Activated T-helper 2 cell treated with anti-CD3 and anti-CD28 coated beads, Interferon-gamma antibody, Interleukin-2, Interleukin-4, amounts not matched to agents 10 μg/mL and 5 μg/mL and 100 μg/mL, durations not matched to agents 14 hours and 24 hours and 36 hours (primary cell): ENCODE data around the gene WDR43. TPM values are rescaled to one million over a fixed set of nuclear protein-coding genes. Genes with fewer than 3 reads are reported as not detected.

Experiments
- DNase-seq: peaks from one replicate; pipeline ENCODE4 v3.0.0; 2021; ENCODE audit warnings: low spot score
- H3K27ac Mint-ChIP-seq: one replicate; pipeline ENCODE4 v1.8.0; 2021; ENCODE audit warnings: mixed read lengths
- H3K27me3 Mint-ChIP-seq: one replicate; pipeline ENCODE4 v1.8.0; 2021; ENCODE audit warnings: low read depth, mixed read lengths
- H3K36me3 Mint-ChIP-seq: one replicate; pipeline ENCODE4 v1.8.0; 2021; ENCODE audit warnings: low read depth, mixed read lengths
- H3K4me1 Mint-ChIP-seq: one replicate; pipeline ENCODE4 v1.8.0; 2021; ENCODE audit warnings: low read depth, mixed read lengths
- H3K4me3 Mint-ChIP-seq: one replicate; pipeline ENCODE4 v1.8.0; 2021; ENCODE audit warnings: low read depth, mild to moderate bottlenecking, moderate library complexity, mixed read lengths
- H3K9me3 Mint-ChIP-seq: one replicate; pipeline ENCODE4 v1.8.0; 2021; ENCODE audit warnings: mixed read lengths
- intact Hi-C: fragments of 100-400 bp; cut with micrococcal nuclease; formaldehyde crosslinking; loops from one replicate; pipeline ENCODE4 v1.15.1; 2023
- total RNA-seq: library from RNA; stranded (reverse); gene quantifications from 2 replicates; pipeline ENCODE4 v1.2.3, GENCODE V29; 2022

WDR43 gene
- 117 and 128 TPM in 2 replicates for total RNA-seq

DNA sequence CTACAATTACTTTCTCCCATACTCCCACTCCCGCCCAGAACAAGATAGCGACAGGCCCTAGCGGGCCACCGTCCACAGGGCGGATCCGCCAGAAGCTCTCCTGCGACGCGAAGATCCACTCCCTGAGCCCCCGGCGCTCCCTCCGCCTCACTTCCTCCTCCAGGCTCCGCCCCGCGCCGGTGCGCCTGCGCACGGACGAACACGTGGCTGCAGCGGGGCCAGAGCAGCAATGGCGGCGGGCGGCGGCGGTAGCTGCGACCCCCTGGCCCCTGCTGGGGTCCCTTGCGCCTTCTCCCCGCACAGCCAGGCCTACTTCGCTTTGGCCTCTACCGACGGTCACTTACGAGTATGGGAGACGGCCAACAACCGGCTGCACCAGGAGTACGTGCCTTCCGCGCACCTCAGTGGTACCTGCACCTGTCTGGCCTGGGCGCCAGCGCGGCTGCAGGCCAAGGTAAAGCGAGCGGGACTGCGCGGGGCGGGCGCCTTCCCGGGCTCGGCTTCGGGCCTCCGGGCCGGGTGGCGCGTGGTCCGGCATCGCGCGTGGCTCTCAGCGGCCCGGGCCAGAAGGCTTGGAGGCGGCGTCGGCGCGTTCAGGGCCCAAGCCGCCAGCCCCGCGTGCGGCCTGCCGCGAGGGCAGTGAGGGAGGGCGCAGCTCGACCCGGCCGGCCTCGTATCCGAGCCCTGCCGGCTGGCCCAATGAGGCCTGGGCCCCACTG is at the start of gene WDR43:
Gene WDR43 (plus strand): TSS at position 198 of the 719 bp plus-strand sequence. CDS start 32 bp downstream, at position 230.
- DNase-seq, result peak; percentile 97
- H3K4me3 Mint-ChIP-seq, result peak within 1 kb of the TSS; percentile 99
- peaks cover 38% of the 10 kb centered on the region for H3K4me1 Mint-ChIP-seq
- no peaks in the 10 kb centered on the region for H3K9me3 Mint-ChIP-seq
- peaks cover 37% of the 10 kb centered on the region for H3K36me3 Mint-ChIP-seq
- peaks cover 7% of the 10 kb centered on the region for H3K27me3 Mint-ChIP-seq
- peak within 1 kb of the TSS; percentile 95 for H3K27ac Mint-ChIP-seq
- intact Hi-C loops, result loop anchor here (1.0 to 10.0 kb wide), 3 partner anchors 24 to 220 kb away; partner anchors contain the start of genes CLIP4, SPDYA and TRMT61B

- no peak for DNase-seq
- intact Hi-C loops, result no loop called here
- Mint-ChIP-seq H3K36me3 (peaks cover 5% of the 10 kb centered on the region), H3K9me3 (no peaks in the 10 kb centered on the region), H3K4me3 (no peak overlapping the region), H3K4me1 (no peaks in the 10 kb centered on the region), H3K27me3 (no peaks in the 10 kb centered on the region), H3K27ac (no peak overlapping the region)
These were observed 39.3 kb upstream of the WDR43 start for GRCh38 chr2:28855193-28855592.

GRCh38 chr2:28855977-28856376 is 38.5 kb upstream of the WDR43 start:
- H3K36me3 Mint-ChIP-seq, result peaks cover 12% of the 10 kb centered on the region
- intact Hi-C loops, result no loop called here
- H3K9me3 Mint-ChIP-seq, result no peaks in the 10 kb centered on the region
- no peaks in the 10 kb centered on the region for H3K27me3 Mint-ChIP-seq
- no peaks in the 10 kb centered on the region for H3K4me1 Mint-ChIP-seq
- no peak overlapping the region for H3K27ac Mint-ChIP-seq
- H3K4me3 Mint-ChIP-seq, result no peak overlapping the region
- no peak for DNase-seq

- Mint-ChIP-seq H3K4me1 (peaks cover 31% of the 10 kb centered on the region), H3K27me3 (no peaks in the 10 kb centered on the region), H3K4me3 (peak overlapping the region; percentile 96), H3K36me3 (peaks cover 23% of the 10 kb centered on the region), H3K9me3 (no peaks in the 10 kb centered on the region), H3K27ac (peak overlapping the region; percentile 36)
- intact Hi-C loops, result no loop called here
- DNase-seq, result no peak
These were observed 25.9 kb upstream of the WDR43 start for GRCh38 chr2:28868611-28869010.

DNA sequence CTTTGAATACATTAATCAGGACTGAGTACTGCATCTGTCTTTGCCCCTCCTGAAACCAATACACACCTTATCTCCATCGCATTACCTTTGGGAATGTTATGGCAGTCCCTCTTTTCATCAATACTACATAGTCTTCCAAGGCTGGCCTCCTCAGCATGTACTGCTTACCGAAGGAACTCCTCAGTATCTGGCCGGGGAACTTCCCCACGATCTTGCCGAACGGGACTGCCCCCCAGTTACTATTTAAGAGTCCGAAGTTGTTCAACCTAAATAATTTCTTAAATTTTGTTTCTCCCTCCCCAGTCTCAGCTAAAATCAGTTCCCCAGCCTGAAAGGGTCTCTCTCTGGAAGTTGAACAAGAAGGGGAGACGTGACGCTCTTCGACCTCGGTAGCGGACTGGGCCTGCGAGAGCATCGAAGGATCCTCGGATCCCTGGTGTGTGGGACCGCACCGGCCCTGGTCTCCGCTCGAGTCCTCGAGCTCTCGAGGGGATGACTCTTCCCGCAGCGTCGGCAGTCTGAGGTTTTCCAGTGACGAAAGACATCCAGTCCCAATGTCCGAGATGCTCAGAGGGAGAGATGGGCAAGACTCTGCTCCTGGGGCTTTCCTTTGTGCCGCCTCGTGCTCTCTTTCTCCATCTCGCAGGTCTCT is 24.8 kb upstream of the WDR43 start:
- H3K27ac Mint-ChIP-seq, result peak overlapping the region; percentile 91
- H3K9me3 Mint-ChIP-seq, result no peaks in the 10 kb centered on the region
- peak overlapping the region; percentile 96 for H3K4me3 Mint-ChIP-seq

DNA sequence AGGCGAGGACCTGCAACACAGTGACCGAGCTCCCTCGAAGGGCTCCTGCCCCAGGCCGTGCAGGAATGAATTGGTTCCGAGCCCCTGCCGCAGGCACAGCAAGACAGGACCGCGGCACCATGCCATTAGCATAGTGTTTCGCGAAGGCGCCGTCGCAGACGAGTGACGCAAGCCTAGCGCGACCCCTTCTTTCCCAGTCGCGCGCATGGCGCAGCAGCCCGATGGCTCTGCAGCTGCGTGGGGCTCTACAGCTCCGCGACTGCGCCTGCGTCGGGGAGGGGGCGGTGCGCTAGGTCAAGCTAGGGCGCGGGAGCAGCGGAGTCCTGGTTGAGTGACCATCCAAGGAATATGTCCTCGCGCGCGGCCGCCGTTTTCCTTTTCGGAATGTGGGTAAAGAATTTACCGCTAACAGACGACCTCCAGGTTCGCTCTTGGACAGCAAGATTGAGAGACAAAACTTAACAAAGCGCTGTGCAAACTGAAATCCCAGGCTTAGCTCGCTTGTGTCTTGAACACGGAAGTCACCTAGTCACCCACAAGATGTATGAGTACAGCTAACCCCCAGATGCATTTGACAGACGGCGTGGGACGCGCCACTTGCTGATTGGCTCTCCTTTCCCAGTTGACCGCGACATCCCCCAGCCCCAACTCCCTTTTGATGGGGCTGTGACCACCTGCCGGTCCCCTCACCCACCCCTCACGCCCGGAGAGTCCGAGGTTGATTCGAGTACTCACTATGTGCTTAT is 24.1 kb upstream of the WDR43 start, which contains the start of gene TRMT61B:
Gene TRMT61B (minus strand): TSS at position 164 of the 746 bp plus-strand sequence. CDS start 32 bp downstream, at position 132.
- Mint-ChIP-seq H3K4me3 (peak within 1 kb of the TSS; percentile 96), H3K9me3 (no peaks in the 10 kb centered on the region), H3K27ac (peak within 1 kb of the TSS; percentile 91), H3K27me3 (peaks cover 5% of the 10 kb centered on the region), H3K36me3 (peaks cover 12% of the 10 kb centered on the region), H3K4me1 (peaks cover 19% of the 10 kb centered on the region)
- intact Hi-C loops, result loop anchor here (1.0 to 2.0 kb wide), 3 partner anchors 24 to 118 kb away; partner anchors contain the start of genes SPDYA and WDR43
- DNase-seq, result peak; percentile 96

More for the DNA sequence above, 24.8 kb upstream of the WDR43 start:
- peaks cover 24% of the 10 kb centered on the region for H3K4me1 Mint-ChIP-seq
- intact Hi-C loops, result loop anchor here (1.0 to 2.0 kb wide), 3 partner anchors 25 to 117 kb away; partner anchors contain the start of genes SPDYA and WDR43
- peaks cover under 1% of the 10 kb centered on the region for H3K27me3 Mint-ChIP-seq
- H3K36me3 Mint-ChIP-seq, result peaks cover 16% of the 10 kb centered on the region
- DNase-seq, result no peak

DNA sequence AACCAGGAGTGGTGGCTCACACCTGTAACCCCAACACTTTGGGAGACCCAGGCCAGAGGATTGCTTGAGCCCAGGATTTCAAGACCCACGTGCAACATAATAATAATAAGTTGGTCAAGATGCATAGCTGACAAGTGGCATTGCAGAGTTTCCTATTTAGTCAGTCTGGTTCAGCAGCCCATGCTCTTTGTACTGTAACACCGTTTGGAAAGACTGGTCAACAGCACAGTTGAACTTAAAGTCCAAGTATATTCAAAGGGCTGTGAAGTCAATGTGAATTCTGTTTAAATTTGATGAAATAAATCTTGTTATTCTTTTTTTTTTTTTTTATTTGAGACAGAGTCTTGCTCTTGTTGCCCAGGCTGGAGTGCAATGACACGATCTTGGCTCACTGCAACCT is 22.8 kb upstream of the WDR43 start:
- no peak overlapping the region for H3K27ac Mint-ChIP-seq
- intact Hi-C loops, result loop anchor here (2.0 kb wide), 2 partner anchors 61 to 119 kb away; partner anchors contain the start of gene SPDYA
- H3K9me3 Mint-ChIP-seq, result no peaks in the 10 kb centered on the region

DNA sequence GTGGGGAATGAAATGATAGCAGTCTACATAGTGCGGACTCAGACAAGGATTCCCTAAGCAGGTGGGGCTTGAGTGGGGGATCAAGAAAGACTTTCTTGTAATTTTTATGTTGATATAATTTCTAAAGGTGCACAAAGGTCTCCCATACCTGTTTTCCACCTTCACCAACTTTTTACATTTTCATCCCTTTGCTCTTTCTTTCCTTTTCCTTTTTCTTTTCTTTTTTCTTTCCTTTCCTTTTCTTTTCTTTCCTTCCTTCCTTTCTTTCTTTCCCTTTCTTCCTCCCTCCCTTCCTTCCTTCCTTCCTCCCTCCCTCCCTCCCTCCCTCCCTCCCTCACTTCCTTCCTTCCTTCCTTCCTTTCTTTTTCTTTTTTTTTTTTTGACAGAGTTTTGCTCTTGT is 14.3 kb upstream of the WDR43 start:
- Mint-ChIP-seq H3K9me3 (no peaks in the 10 kb centered on the region), H3K27me3 (peaks cover 33% of the 10 kb centered on the region), H3K36me3 (no peaks in the 10 kb centered on the region), H3K4me3 (no peak overlapping the region), H3K4me1 (no peaks in the 10 kb centered on the region), H3K27ac (no peak overlapping the region)
- intact Hi-C loops, result no loop called here
- no peak for DNase-seq

More for the DNA sequence above, 22.8 kb upstream of the WDR43 start:
- Mint-ChIP-seq H3K4me1 (peaks cover 18% of the 10 kb centered on the region), H3K4me3 (no peak overlapping the region), H3K27me3 (peaks cover 16% of the 10 kb centered on the region), H3K36me3 (peaks cover 11% of the 10 kb centered on the region)
- DNase-seq, result no peak

- no peak for DNase-seq
- Mint-ChIP-seq H3K9me3 (no peaks in the 10 kb centered on the region), H3K4me3 (no peak overlapping the region), H3K4me1 (peaks cover 28% of the 10 kb centered on the region), H3K27me3 (peaks cover 11% of the 10 kb centered on the region), H3K36me3 (peaks cover 30% of the 10 kb centered on the region), H3K27ac (no peak overlapping the region)
- intact Hi-C loops, result loop anchor here (10.0 kb wide), 1 partner anchor 221 kb away; the partner anchor contains the start of gene CLIP4
These were observed 979 bp upstream of the WDR43 start for GRCh38 chr2:28893488-28893887.

GRCh38 chr2:28895189-28895893 is 874 bp downstream of the WDR43 start:
- Mint-ChIP-seq H3K27ac (peak overlapping the region; percentile 95), H3K4me1 (peaks cover 42% of the 10 kb centered on the region), H3K27me3 (peaks cover 4% of the 10 kb centered on the region), H3K36me3 (peaks cover 37% of the 10 kb centered on the region), H3K4me3 (peak overlapping the region; percentile 99), H3K9me3 (no peaks in the 10 kb centered on the region)
- DNase-seq, result no peak
- intact Hi-C loops, result loop anchor here (5.0 to 10.0 kb wide), 2 partner anchors 83 to 219 kb away; partner anchors contain the start of genes CLIP4 and SPDYA

GRCh38 chr2:28896906-28897305 is 2.4 kb downstream of the WDR43 start:
- peaks cover 51% of the 10 kb centered on the region for H3K4me1 Mint-ChIP-seq
- H3K9me3 Mint-ChIP-seq, result no peaks in the 10 kb centered on the region
- DNase-seq, result no peak
- H3K27me3 Mint-ChIP-seq, result peaks cover 4% of the 10 kb centered on the region
- peaks cover 53% of the 10 kb centered on the region for H3K36me3 Mint-ChIP-seq
- no peak overlapping the region for H3K27ac Mint-ChIP-seq
- intact Hi-C loops, result loop anchor here (5.0 to 10.0 kb wide), 2 partner anchors 85 to 218 kb away; partner anchors contain the start of genes CLIP4 and SPDYA
- H3K4me3 Mint-ChIP-seq, result peak overlapping the region; percentile 99
